Medulla oblongata (tissue), 1 donor: ENCODE results near the gene CD8B.

Source experiments
- DNase-seq: peaks from one replicate; pipeline ENCODE4 v3.0.0-alpha.2; 2015; ENCODE audit errors: extremely low spot score

CD8B gene

GRCh38 chr2:86806059-86806857 lies 55.4 kb downstream of the CD8B start:
- DNase-seq: no peak

- DNase-seq: no peak
Observed at GRCh38 chr2:86800856-86801567, 60.7 kb downstream of the CD8B start.

- DNase-seq: no peak
Observed at GRCh38 chr2:86794861-86795260, 66.8 kb downstream of the CD8B start.

- no peak for DNase-seq
Observed at GRCh38 chr2:86793752-86794151, 67.9 kb downstream of the CD8B start.

GRCh38 chr2:86791573-86791972 lies 70.1 kb downstream of the CD8B start:
- DNase-seq: no peak

GRCh38 chr2:86790676-86791572 lies 70.8 kb downstream of the CD8B start, which contains the start of gene CD8A:
CD8A (minus strand) TSS chr2:86790913; CDS start chr2:86790825, 88 bp downstream.
- no peak for DNase-seq

- no peak for DNase-seq
Observed at GRCh38 chr2:86790134-86790675, 71.5 kb downstream of the CD8B start.

- no peak for DNase-seq
Observed at GRCh38 chr2:86789687-86790133, 72.0 kb downstream of the CD8B start.

- no peak for DNase-seq
Observed at GRCh38 chr2:86788881-86789686, 72.6 kb downstream of the CD8B start.

GRCh38 chr2:86788165-86788564 lies 73.5 kb downstream of the CD8B start:
- DNase-seq: peak; percentile 63

- peak; percentile 80 for DNase-seq
Observed at GRCh38 chr2:86787736-86788135, 74.0 kb downstream of the CD8B start.

GRCh38 chr2:86786001-86786536 lies 75.6 kb downstream of the CD8B start:
- DNase-seq: no peak

GRCh38 chr2:86785456-86785855 lies 76.2 kb downstream of the CD8B start:
- no peak for DNase-seq

- DNase-seq: no peak
Observed at GRCh38 chr2:86783615-86784339, 77.9 kb downstream of the CD8B start.

GRCh38 chr2:86782748-86783147 lies 78.9 kb downstream of the CD8B start:
- DNase-seq: no peak

GRCh38 chr2:86781363-86781762 lies 80.3 kb downstream of the CD8B start:
- no peak for DNase-seq

GRCh38 chr2:86779971-86780370 lies 81.7 kb downstream of the CD8B start:
- no peak for DNase-seq

- DNase-seq: no peak
Observed at GRCh38 chr2:86778957-86779356, 82.7 kb downstream of the CD8B start.

GRCh38 chr2:86776532-86776931 lies 85.2 kb downstream of the CD8B start:
- no peak for DNase-seq

GRCh38 chr2:86775338-86775737 lies 86.3 kb downstream of the CD8B start:
- peak; percentile 37 for DNase-seq
